GM12878 (cell line): ENCODE data around the gene NT5DC3. TPM values are rescaled to one million over a fixed set of nuclear protein-coding genes. Genes with fewer than 3 reads are reported as not detected.

Experiments used
- ATAC-seq: fragments of 200-7000 bp; cut with Tn5 transposase; 3 replicates; pipeline ENCODE4 v1.9.1; 2020; ENCODE audit warnings: mild to moderate bottlenecking, moderate library complexity
- BruUV-seq: library from RNA; stranded (reverse); fragments of 400-500 nt; replicated peaks from 2 replicates; lab custom pipeline; 2021; lab: Mats Ljungman, UMichigan
- CTCF ChIA-PET: fragments of 300-600 bp; sonication (Branson Sonifier 250); formaldehyde crosslinking; extraction: SDS; loops from one replicate; lab custom pipeline; 2021; ENCODE audit warnings: inconsistent platforms; lab: Yijun Ruan, JAX
- POLR2A ChIA-PET: fragments of 350-600 bp; formaldehyde crosslinking; extraction: SDS; loops from one replicate; lab custom pipeline; 2021; ENCODE audit warnings: inconsistent platforms; lab: Charles Lee
- RAD21 ChIA-PET: fragments of 300-600 bp; sonication (Branson Sonifier 250); formaldehyde crosslinking; loops from one replicate; lab custom pipeline; 2023; ENCODE audit warnings: antibody characterized with exemption; ENCODE audit not compliant: unreplicated experiment; lab: Charles Lee
- SMC1A ChIA-PET: fragments of 300-600 bp; sonication (Branson Sonifier 250); formaldehyde crosslinking; loops from one replicate; lab custom pipeline; 2023; ENCODE audit not compliant: unreplicated experiment, uncharacterized antibody; lab: Charles Lee
- DNase-seq: peaks from one replicate; pipeline ENCODE4 v3.0.0-alpha.2; 2011; ENCODE audit warnings: low read depth, low spot score
- FAIRE-seq: peaks from 3 replicates; lab custom pipeline; 2011; peaks lifted over from hg19 to GRCh38; lab: Jason Lieb, UNC
- H2AFZ ChIP-seq: 2 replicates; pipeline ENCODE4 v1.6.0; 2011; ENCODE audit warnings: low read depth, low read length, control low read depth; ENCODE audit not compliant: control insufficient read depth
- H3K27ac ChIP-seq: 2 replicates; pipeline ENCODE4 v1.5.1; 2011; ENCODE audit warnings: control low read depth; ENCODE audit not compliant: control insufficient read depth, insufficient read depth
- H3K27me3 ChIP-seq, 2 experiments: replicated peaks in 1 of 2; 2 replicates each; pipeline versions ENCODE4 v1.6.0 to v1.6.1; 2011; ENCODE audit warnings: low read length in 1 of 2; ENCODE audit not compliant: control insufficient read depth in 2 of 2, insufficient read depth in 2 of 2
- H3K36me3 ChIP-seq, 2 experiments: 2 replicates each; pipeline ENCODE4 v1.5.1; 2011; ENCODE audit warnings: low read length in 1 of 2; ENCODE audit not compliant: control insufficient read depth in 2 of 2, insufficient read depth in 2 of 2
- H3K4me1 ChIP-seq: 2 replicates; pipeline ENCODE4 v1.6.1; 2011; ENCODE audit warnings: mild to moderate bottlenecking, low read length, moderate library complexity, mixed read lengths; ENCODE audit not compliant: control insufficient read depth, insufficient read depth
- H3K4me2 ChIP-seq: 2 replicates; pipeline ENCODE4 v1.6.0; 2011; ENCODE audit warnings: control low read depth; ENCODE audit not compliant: control insufficient read depth, insufficient read depth
- H3K4me3 ChIP-seq: fragments of 200-600 bp; sonication (generic); 2 replicates; pipeline ENCODE4 v1.5.1; 2016
- H3K79me2 ChIP-seq: 2 replicates; pipeline ENCODE4 v1.6.0; 2011; ENCODE audit warnings: low read length; ENCODE audit not compliant: control insufficient read depth, insufficient read depth
- H3K9ac ChIP-seq: 2 replicates; pipeline ENCODE4 v1.8.0; 2011; ENCODE audit warnings: low read length, control low read depth, mixed read lengths; ENCODE audit not compliant: control insufficient read depth, insufficient read depth
- H3K9me3 ChIP-seq: replicated peaks from 3 replicates; pipeline ENCODE4 v1.5.1; 2011; ENCODE audit warnings: mild to moderate bottlenecking, low read length; ENCODE audit not compliant: control insufficient read depth, insufficient read depth
- H4K20me1 ChIP-seq: 2 replicates; pipeline ENCODE4 v1.6.0; 2011; ENCODE audit not compliant: control insufficient read depth, insufficient read depth
- BCL3 ChIP-seq: IDR thresholded peaks from 2 replicates; pipeline ENCODE4 v1.6.1; 2011; ENCODE audit warnings: borderline replicate concordance, low read depth, mild to moderate bottlenecking, moderate library complexity, low read length; ENCODE audit not compliant: insufficient read depth, poor library complexity, severe bottlenecking
- CHD4 ChIP-seq: fragments of 200-600 bp; sonication (generic); IDR thresholded peaks from 2 replicates; pipeline ENCODE4 v1.6.1; 2016; ENCODE audit warnings: mild to moderate bottlenecking
- E2F8 ChIP-seq: fragments of 450-650 bp; IDR thresholded peaks from 2 replicates; pipeline ENCODE4 v1.6.1; 2018; ENCODE audit warnings: mild to moderate bottlenecking, low read depth, moderate library complexity; ENCODE audit not compliant: partially characterized antibody
- PKNOX1 ChIP-seq: fragments of 450-650 bp; IDR thresholded peaks from 2 replicates; pipeline ENCODE4 v1.6.1; 2016; ENCODE audit warnings: mild to moderate bottlenecking
- POLR2A ChIP-seq: IDR thresholded peaks from 2 replicates; pipeline ENCODE4 v1.6.1; 2011; ENCODE audit warnings: low read depth, mild to moderate bottlenecking, low read length
- POU2F2 ChIP-seq: IDR thresholded peaks from 3 replicates; pipeline ENCODE4 v1.6.1; 2011; ENCODE audit warnings: low read depth, mild to moderate bottlenecking, low read length, borderline replicate concordance
- WGBS: methylation state at CpG from one replicate; pipeline ENCODE4 v1.1.6; 2016; ENCODE audit warnings: low lambda C conversion rate; ENCODE audit not compliant: insufficient replicate concordance, insufficient coverage; ENCODE audit errors: missing lambda C conversion rate; 5-methylcytosine and 5-hydroxymethylcytosine counted together
- in situ Hi-C: fragments of 300-500 bp; cut with MboI; formaldehyde crosslinking; loops from 9 replicates; pipeline ENCODE4 v1.14.3; 2018; ENCODE audit warnings: mixed read lengths
- intact Hi-C: fragments of 100-400 bp; cut with micrococcal nuclease; formaldehyde crosslinking; loops from one replicate; pipeline ENCODE4 v1.14.2; 2022; ENCODE audit not compliant: unreplicated experiment
- polyA plus RNA-seq, 11 experiments: library from polyadenylated mRNA; depleted of rRNA in 4 of 11; unstranded in 6 of 11; stranded (reverse) in 5 of 11; fragments of >200 nt; fragmentation: Nextera tagmentation in 4 of 11; fragmentation: Illumina TruSeq in 1 of 11; extraction: Ambion mirVana in 4 of 11; extraction: Trizol in 1 of 11; gene quantifications; 1 replicate in 1 of 11; 2 replicates in 10 of 11; pipeline versions ENCODE4 v1.2.1 to v1.2.3, GENCODE V29; 2011 to 2016; ENCODE audit warnings: inconsistent platforms in 2 of 11, missing spikeins in 2 of 11, low read depth in 1 of 11
- total RNA-seq, 4 experiments: library from RNA; depleted of rRNA in 3 of 4; stranded (reverse); fragments of >200 nt in 3 of 4; fragmentation: Illumina TruSeq in 1 of 4; extraction: Trizol in 1 of 4; gene quantifications; 2 replicates each; pipeline versions ENCODE4 v1.2.1 to v1.2.3, GENCODE V29; 2013 to 2021
- TF ChIP-seq, protein P1 (sequence below): IDR thresholded peaks from 2 replicates; pipeline ENCODE4 v1.6.1; 2012; ENCODE audit warnings: low read depth, low read length, improper control_type of control experiment
- TF ChIP-seq, protein P2 (sequence below): IDR thresholded peaks from 2 replicates; pipeline ENCODE4 v1.6.1; 2012; ENCODE audit warnings: low read length, inconsistent platforms

NT5DC3 gene
- total and polyA plus RNA-seq, 10 of the 15 experiments (the other 5 are each of a cell fraction or from before 2014, with no cell fraction given) = 2.0 to 12.4 (median 5.9) TPM

- no peak for FAIRE-seq
Measured at GRCh38 chr12:103852498-103852997, 11.5 kb upstream of the NT5DC3 start.

More at GRCh38 chr12:103852498-103852997, 11.5 kb upstream of the NT5DC3 start:
- H4K20me1 ChIP-seq = no peaks in the 10 kb centered on the region
- CTCF ChIA-PET = interaction anchor here (2.4 kb wide), 1 partner anchor 18 kb away, joined by 5 read pairs; no protein-coding TSS in a partner anchor
- no peaks in the 10 kb centered on the region for H3K4me1 ChIP-seq
- DNase-seq (no peak), ATAC-seq (0 out of 3 replicates have a peak, but pooled peaks have one; percentile 21)
- POLR2A ChIA-PET = no interaction called here
- H2AFZ ChIP-seq = no peak overlapping the region
- BruUV-seq = no TSS peak
- H3K36me3 ChIP-seq = no peaks in the 10 kb centered on the region
- H3K79me2 ChIP-seq = no peaks in the 10 kb centered on the region
- SMC1A ChIA-PET = interaction anchor here (1.5 kb wide), 1 partner anchor 35 kb away, joined by 4 read pairs; no protein-coding TSS in a partner anchor
- no peak overlapping the region for H3K27ac ChIP-seq
- in situ Hi-C loops = no loop called here
- H3K4me2 ChIP-seq = no peak overlapping the region
- RAD21 ChIA-PET = no interaction called here
- no peak overlapping the region for H3K9ac ChIP-seq
- intact Hi-C loops = no loop called here
- H3K9me3 ChIP-seq = no peaks in the 10 kb centered on the region
- TF ChIP-seq, protein P1, sequence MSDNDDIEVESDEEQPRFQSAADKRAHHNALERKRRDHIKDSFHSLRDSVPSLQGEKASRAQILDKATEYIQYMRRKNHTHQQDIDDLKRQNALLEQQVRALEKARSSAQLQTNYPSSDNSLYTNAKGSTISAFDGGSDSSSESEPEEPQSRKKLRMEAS = no peak
- TF ChIP-seq PKNOX1 = peak; percentile 11; the same call in 1 of the 2 replicates
- TF ChIP-seq BCL3 = no peak
- TF ChIP-seq POU2F2 = no peak
- TF ChIP-seq POLR2A = no peak
- TF ChIP-seq, protein P2, sequence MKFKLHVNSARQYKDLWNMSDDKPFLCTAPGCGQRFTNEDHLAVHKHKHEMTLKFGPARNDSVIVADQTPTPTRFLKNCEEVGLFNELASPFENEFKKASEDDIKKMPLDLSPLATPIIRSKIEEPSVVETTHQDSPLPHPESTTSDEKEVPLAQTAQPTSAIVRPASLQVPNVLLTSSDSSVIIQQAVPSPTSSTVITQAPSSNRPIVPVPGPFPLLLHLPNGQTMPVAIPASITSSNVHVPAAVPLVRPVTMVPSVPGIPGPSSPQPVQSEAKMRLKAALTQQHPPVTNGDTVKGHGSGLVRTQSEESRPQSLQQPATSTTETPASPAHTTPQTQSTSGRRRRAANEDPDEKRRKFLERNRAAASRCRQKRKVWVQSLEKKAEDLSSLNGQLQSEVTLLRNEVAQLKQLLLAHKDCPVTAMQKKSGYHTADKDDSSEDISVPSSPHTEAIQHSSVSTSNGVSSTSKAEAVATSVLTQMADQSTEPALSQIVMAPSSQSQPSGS = no peak
- no peak for TF ChIP-seq E2F8
- no peak for TF ChIP-seq CHD4
- TF ChIP-seq, all 136 proteins: peak for 1
- Histone ChIP-seq H3K27me3 (no peaks in the 10 kb centered on the region), H3K4me3 (no peak overlapping the region)
- 46% methylated on average over 3 of the region's 3 CpGs for WGBS
